A549 (cell line): ENCODE results near the gene LEO1. TPM values are rescaled to one million over a fixed set of nuclear protein-coding genes. Genes with fewer than 3 reads are reported as not detected.
A peak's percentile ranks its signal among the peaks of the same experiment; 100 is the strongest.

ENCODE experiments used
- ATAC-seq, 2 experiments: fragments of 200-7000 bp in 1 of 2; fragments of >200 bp in 1 of 2; cut with Nextera tagmentation in 1 of 2; cut with Tn5 transposase in 1 of 2; 3 replicates each; pipeline versions ENCODE4 v1.8.0 to v1.9.1; 2018 to 2020; ENCODE audit warnings: mild to moderate bottlenecking in 1 of 2, moderate library complexity in 1 of 2
- CTCF ChIA-PET: fragments of 300-600 bp; sonication (Branson Sonifier 250); formaldehyde crosslinking; extraction: SDS; loops from one replicate; lab custom pipeline; 2021; ENCODE audit warnings: antibody characterized with exemption, inconsistent platforms; lab: Yijun Ruan, JAX
- POLR2A ChIA-PET: fragments of 350-600 bp; formaldehyde crosslinking; extraction: SDS; loops from one replicate; lab custom pipeline; 2021; ENCODE audit warnings: antibody characterized with exemption, inconsistent platforms; lab: Yijun Ruan, JAX
- DNase-seq, 2 experiments: peaks; one replicate each; pipeline versions ENCODE4 v3.0.0 to v3.0.0-alpha.2; 2011 to 2016; ENCODE audit warnings: low read depth in 1 of 2, low spot score in 1 of 2
- FAIRE-seq: peaks from 2 replicates; lab custom pipeline; 2011; peaks lifted over from hg19 to GRCh38; lab: Jason Lieb, UNC
- H3K27ac ChIP-seq, 2 experiments: fragments of >200 bp; sonication (Bioruptor Twin); formaldehyde crosslinking; 3 replicates each; pipeline ENCODE4 v1.5.1; 2016 to 2017
- H3K4me1 ChIP-seq: fragments of >200 bp; sonication (Bioruptor Twin); formaldehyde crosslinking; 3 replicates; pipeline ENCODE4 v1.6.1; 2016
- H3K4me2 ChIP-seq: fragments of >200 bp; sonication (Bioruptor Twin); formaldehyde crosslinking; 3 replicates; pipeline ENCODE4 v1.6.1; 2016
- H3K4me3 ChIP-seq: fragments of >200 bp; sonication (Bioruptor Twin); formaldehyde crosslinking; 3 replicates; pipeline ENCODE4 v1.5.1; 2016
- H3K9me3 ChIP-seq: fragments of >200 bp; sonication (Bioruptor Twin); formaldehyde crosslinking; 3 replicates; pipeline ENCODE4 v1.6.1; 2016
- ATOH8 ChIP-seq: fragments of 250-450 bp; sonication (Bioruptor Pico); IDR thresholded peaks from 2 replicates; pipeline ENCODE4 v1.5.0; 2020; ENCODE audit warnings: low read depth, mild to moderate bottlenecking, moderate library complexity
- BCL3 ChIP-seq: fragments of >200 bp; sonication (Bioruptor Twin); formaldehyde crosslinking; IDR thresholded peaks from 3 replicates; pipeline ENCODE4 v1.6.1; 2016
- CBX8 ChIP-seq: fragments of 200-600 bp; sonication (generic); IDR thresholded peaks from 2 replicates; pipeline ENCODE4 v1.6.1; 2016
- CHD2 ChIP-seq: fragments of 150-350 bp; IDR thresholded peaks from 2 replicates; pipeline ENCODE4 v1.6.1; 2014; ENCODE audit warnings: low read length; ENCODE audit not compliant: partially characterized antibody
- EHMT2 ChIP-seq: fragments of 200-600 bp; sonication (generic); IDR thresholded peaks from 2 replicates; pipeline ENCODE4 v1.6.1; 2016; ENCODE audit warnings: antibody characterized with exemption, low read depth, mild to moderate bottlenecking, moderate library complexity
- EP300 ChIP-seq, 2 experiments: fragments of >200 bp; sonication (Bioruptor Twin); formaldehyde crosslinking; IDR thresholded peaks; 2 replicates in 1 of 2; 3 replicates in 1 of 2; pipeline ENCODE4 v1.6.1; 2016 to 2017
- FOSB ChIP-seq: fragments of 250-450 bp; sonication (Bioruptor Pico); IDR thresholded peaks from 2 replicates; pipeline ENCODE4 v1.5.0; 2020; ENCODE audit warnings: mild to moderate bottlenecking, moderate library complexity
- HDAC2 ChIP-seq: fragments of 200-600 bp; sonication (generic); IDR thresholded peaks from 2 replicates; pipeline ENCODE4 v1.6.1; 2016
- HES2 ChIP-seq: fragments of >200 bp; sonication (Bioruptor Twin); formaldehyde crosslinking; IDR thresholded peaks from 2 replicates; pipeline ENCODE4 v1.6.1; 2016
- HOXB13 ChIP-seq: fragments of 250-450 bp; sonication (Bioruptor Pico); IDR thresholded peaks from 2 replicates; pipeline ENCODE4 v1.5.0; 2020; ENCODE audit warnings: low read depth, mild to moderate bottlenecking, moderate library complexity
- HOXB5 ChIP-seq: fragments of 250-450 bp; sonication (Bioruptor Pico); IDR thresholded peaks from 2 replicates; pipeline ENCODE4 v1.5.0; 2020; ENCODE audit warnings: mild to moderate bottlenecking, moderate library complexity
- KDM1A ChIP-seq: fragments of 200-600 bp; sonication (generic); IDR thresholded peaks from 2 replicates; pipeline ENCODE4 v1.6.1; 2016; ENCODE audit warnings: low read depth, mild to moderate bottlenecking
- KDM5A ChIP-seq: fragments of 200-600 bp; sonication (generic); IDR thresholded peaks from 2 replicates; pipeline ENCODE4 v1.6.1; 2016; ENCODE audit warnings: antibody characterized with exemption, mild to moderate bottlenecking
- MAFK ChIP-seq: fragments of 450-650 bp; IDR thresholded peaks from 2 replicates; pipeline ENCODE4 v1.6.1; 2014; ENCODE audit not compliant: partially characterized antibody
- MAZ ChIP-seq: fragments of 150-350 bp; IDR thresholded peaks from 2 replicates; pipeline ENCODE4 v1.6.1; 2014; ENCODE audit warnings: antibody characterized with exemption, low read depth, low read length, borderline replicate concordance
- MYC ChIP-seq: IDR thresholded peaks from 2 replicates; pipeline ENCODE4 v1.6.1; 2012; ENCODE audit warnings: mild to moderate bottlenecking, inconsistent platforms, low read length, improper control_type of control experiment, borderline replicate concordance
- PBX3 ChIP-seq: IDR thresholded peaks from 2 replicates; pipeline ENCODE4 v1.6.1; 2012
- PHF8 ChIP-seq: fragments of 200-600 bp; sonication (generic); IDR thresholded peaks from 2 replicates; pipeline ENCODE4 v1.6.1; 2016; ENCODE audit warnings: low read depth, mild to moderate bottlenecking, antibody characterized with exemption, moderate library complexity, borderline replicate concordance
- RAD21 ChIP-seq, 2 experiments: fragments of >200 bp in 1 of 2; sonication (Bioruptor Twin) in 1 of 2; formaldehyde crosslinking in 1 of 2; IDR thresholded peaks in 1 of 2; conservative IDR thresholded peaks in 1 of 2; 2 replicates in 1 of 2; 3 replicates in 1 of 2; pipeline ENCODE4 v1.6.1; 2012 to 2018; ENCODE audit warnings: inconsistent platforms in 1 of 2
- TP53 ChIP-seq: fragments of 250-450 bp; sonication (Bioruptor Pico); IDR thresholded peaks from 2 replicates; pipeline ENCODE4 v1.5.0; 2021; ENCODE audit warnings: mild to moderate bottlenecking, moderate library complexity
- ZNF302 ChIP-seq: fragments of 250-450 bp; sonication (Bioruptor Pico); IDR thresholded peaks from 2 replicates; pipeline ENCODE4 v1.9.0; 2021; ENCODE audit warnings: inconsistent platforms, mild to moderate bottlenecking, moderate library complexity
- WGBS: methylation state at CpG from one replicate; pipeline ENCODE4 v1.1.6; 2017; ENCODE audit errors: missing lambda C conversion rate; 5-methylcytosine and 5-hydroxymethylcytosine counted together
- polyA plus RNA-seq, 4 experiments: library from polyadenylated mRNA; depleted of rRNA in 3 of 4; stranded (reverse); fragments of >200 nt; fragmentation: RNase III in 1 of 4; extraction: RNeasy Plus Mini Kit Qiagen cat#74134 plus additional on column Dnase treatment in 1 of 4; gene quantifications; 2 replicates in 3 of 4; 3 replicates in 1 of 4; pipeline ENCODE4 v1.2.3, GENCODE V29; 2011 to 2017
- TF ChIP-seq, protein P1 (sequence below): fragments of 450-650 bp; IDR thresholded peaks from 2 replicates; pipeline ENCODE4 v1.6.1; 2014; ENCODE audit warnings: antibody characterized with exemption
- TF ChIP-seq, protein P2 (sequence below): fragments of 200-600 bp; sonication (generic); IDR thresholded peaks from 2 replicates; pipeline ENCODE4 v1.6.1; 2016; ENCODE audit warnings: antibody characterized with exemption, mild to moderate bottlenecking, moderate library complexity
- TF ChIP-seq, protein P3 (sequence below): fragments of 250-450 bp; sonication (Bioruptor Pico); IDR thresholded peaks from 2 replicates; pipeline ENCODE4 v1.5.0; 2021; ENCODE audit warnings: mild to moderate bottlenecking, moderate library complexity, borderline replicate concordance

LEO1 gene
- polyA plus RNA-seq, 2 of the 4 experiments (the other 2 are of a cell fraction): 22.3 to 60.3 TPM

DNA sequence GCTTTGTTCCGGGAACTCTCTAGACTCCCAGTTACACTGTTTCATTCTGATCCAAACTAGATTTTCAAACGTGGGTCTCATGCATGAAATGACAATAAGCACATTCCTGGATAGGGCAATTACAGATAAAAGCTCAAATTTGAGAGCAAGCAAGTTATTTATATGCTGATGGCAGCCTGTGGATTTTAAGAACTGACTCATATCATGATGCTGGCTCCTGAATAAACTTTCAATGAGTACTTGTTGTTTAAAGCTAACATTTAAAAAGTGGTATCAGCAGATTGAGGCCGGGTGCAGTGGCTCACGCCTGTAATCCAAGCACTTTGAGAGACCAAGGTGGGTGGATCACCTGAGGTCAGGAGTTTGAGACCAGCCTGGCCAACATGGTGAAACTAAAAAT is 66.6 kb downstream of the LEO1 start (continued):
- TF ChIP-seq ZNF302 (CRISPR knock-in tag) (no peak), RAD21 (conservative IDR thresholded peaks at IDR 0.05 in 1 of 2, IDR thresholded peaks at IDR 0.05 in 1 of 2) (no peak), KDM1A (no peak), HES2 (no peak), EP300 (IDR thresholded peaks at IDR 0.05) (no peak)
- TF ChIP-seq, protein P1, sequence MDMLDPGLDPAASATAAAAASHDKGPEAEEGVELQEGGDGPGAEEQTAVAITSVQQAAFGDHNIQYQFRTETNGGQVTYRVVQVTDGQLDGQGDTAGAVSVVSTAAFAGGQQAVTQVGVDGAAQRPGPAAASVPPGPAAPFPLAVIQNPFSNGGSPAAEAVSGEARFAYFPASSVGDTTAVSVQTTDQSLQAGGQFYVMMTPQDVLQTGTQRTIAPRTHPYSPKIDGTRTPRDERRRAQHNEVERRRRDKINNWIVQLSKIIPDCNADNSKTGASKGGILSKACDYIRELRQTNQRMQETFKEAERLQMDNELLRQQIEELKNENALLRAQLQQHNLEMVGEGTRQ: no peak

DNA sequence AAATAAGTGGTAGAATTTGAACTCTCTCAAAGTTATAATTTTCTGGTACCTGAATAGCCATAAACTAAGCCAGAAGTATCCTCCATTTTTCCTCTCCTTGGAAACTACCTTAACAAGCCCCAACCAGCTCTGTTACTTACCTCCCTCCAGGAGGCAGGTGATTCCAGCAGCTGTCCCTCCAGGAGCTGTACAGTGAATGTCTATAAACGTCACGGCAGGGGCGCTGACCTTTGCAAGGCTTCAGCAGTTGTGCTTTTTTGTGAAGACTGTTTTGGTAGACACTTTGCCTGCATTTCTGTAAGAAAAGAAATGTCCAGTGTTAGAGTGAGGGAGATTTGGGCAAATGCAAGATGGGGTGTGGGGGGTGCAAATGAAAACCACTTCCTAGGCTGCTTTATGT is 67.2 kb downstream of the LEO1 start:
- TF ChIP-seq EHMT2 (no peak), CBX8 (no peak), FOSB (no peak), MAFK (no peak), HOXB5 (no peak), KDM5A (no peak), CHD2 (no peak), TP53 (CRISPR knock-in tag) (no peak), EP300 (IDR thresholded peaks at IDR 0.05) (no peak), RAD21 (conservative IDR thresholded peaks at IDR 0.05 in 1 of 2, IDR thresholded peaks at IDR 0.05 in 1 of 2) (no peak)
- TF ChIP-seq, protein P2, sequence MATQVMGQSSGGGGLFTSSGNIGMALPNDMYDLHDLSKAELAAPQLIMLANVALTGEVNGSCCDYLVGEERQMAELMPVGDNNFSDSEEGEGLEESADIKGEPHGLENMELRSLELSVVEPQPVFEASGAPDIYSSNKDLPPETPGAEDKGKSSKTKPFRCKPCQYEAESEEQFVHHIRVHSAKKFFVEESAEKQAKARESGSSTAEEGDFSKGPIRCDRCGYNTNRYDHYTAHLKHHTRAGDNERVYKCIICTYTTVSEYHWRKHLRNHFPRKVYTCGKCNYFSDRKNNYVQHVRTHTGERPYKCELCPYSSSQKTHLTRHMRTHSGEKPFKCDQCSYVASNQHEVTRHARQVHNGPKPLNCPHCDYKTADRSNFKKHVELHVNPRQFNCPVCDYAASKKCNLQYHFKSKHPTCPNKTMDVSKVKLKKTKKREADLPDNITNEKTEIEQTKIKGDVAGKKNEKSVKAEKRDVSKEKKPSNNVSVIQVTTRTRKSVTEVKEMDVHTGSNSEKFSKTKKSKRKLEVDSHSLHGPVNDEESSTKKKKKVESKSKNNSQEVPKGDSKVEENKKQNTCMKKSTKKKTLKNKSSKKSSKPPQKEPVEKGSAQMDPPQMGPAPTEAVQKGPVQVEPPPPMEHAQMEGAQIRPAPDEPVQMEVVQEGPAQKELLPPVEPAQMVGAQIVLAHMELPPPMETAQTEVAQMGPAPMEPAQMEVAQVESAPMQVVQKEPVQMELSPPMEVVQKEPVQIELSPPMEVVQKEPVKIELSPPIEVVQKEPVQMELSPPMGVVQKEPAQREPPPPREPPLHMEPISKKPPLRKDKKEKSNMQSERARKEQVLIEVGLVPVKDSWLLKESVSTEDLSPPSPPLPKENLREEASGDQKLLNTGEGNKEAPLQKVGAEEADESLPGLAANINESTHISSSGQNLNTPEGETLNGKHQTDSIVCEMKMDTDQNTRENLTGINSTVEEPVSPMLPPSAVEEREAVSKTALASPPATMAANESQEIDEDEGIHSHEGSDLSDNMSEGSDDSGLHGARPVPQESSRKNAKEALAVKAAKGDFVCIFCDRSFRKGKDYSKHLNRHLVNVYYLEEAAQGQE: no peak
- TF ChIP-seq, protein P3, sequence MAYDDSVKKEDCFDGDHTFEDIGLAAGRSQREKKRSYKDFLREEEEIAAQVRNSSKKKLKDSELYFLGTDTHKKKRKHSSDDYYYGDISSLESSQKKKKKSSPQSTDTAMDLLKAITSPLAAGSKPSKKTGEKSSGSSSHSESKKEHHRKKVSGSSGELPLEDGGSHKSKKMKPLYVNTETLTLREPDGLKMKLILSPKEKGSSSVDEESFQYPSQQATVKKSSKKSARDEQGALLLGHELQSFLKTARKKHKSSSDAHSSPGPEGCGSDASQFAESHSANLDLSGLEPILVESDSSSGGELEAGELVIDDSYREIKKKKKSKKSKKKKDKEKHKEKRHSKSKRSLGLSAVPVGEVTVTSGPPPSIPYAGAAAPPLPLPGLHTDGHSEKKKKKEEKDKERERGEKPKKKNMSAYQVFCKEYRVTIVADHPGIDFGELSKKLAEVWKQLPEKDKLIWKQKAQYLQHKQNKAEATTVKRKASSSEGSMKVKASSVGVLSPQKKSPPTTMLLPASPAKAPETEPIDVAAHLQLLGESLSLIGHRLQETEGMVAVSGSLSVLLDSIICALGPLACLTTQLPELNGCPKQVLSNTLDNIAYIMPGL (CRISPR knock-in tag): no peak
- TF ChIP-seq, all 56 proteins: peak for 0
- CTCF ChIA-PET: interaction anchor here (0.7 to 4.4 kb wide), 15 partner anchors 8 to 254 kb away, joined by 3 to 52 read pairs (median 10); partner anchors contain the start of gene TMOD3
- H3K4me3 ChIP-seq: no peak overlapping the region
- H3K4me1 ChIP-seq: peaks cover 49% of the 10 kb centered on the region
- WGBS: 88% methylated on average over 3 of the region's 3 CpGs
- no peaks in the 10 kb centered on the region for H3K9me3 ChIP-seq
- POLR2A ChIA-PET: interaction anchor here (1.1 kb wide), 1 partner anchor 33 kb away, joined by 3 read pairs; no protein-coding TSS in a partner anchor
- H3K27ac ChIP-seq: no peak overlapping the region
- ATAC-seq (no peak), FAIRE-seq (no peak), DNase-seq (no peak)
- H3K4me2 ChIP-seq: no peak overlapping the region

DNA sequence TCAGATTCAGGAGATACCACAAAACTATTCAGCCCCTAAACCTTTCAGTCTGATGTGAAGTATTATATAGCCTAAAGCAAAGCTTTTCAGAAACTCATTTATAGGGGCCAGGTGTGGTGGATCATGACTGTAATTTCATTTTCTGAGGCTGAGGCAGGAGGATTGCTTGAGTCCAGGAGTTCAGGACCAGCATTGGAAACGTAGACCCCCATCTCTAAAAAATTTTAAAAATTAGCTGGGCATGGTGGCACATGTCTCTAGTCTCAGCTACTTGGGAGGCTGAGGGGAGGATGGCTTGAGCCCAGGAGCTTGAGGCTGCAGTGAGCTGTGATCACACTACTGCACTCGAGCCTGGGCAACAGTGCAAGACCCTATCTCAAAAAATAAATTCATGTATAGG is 82.1 kb downstream of the LEO1 start:
- Histone ChIP-seq H3K4me3 (no peak overlapping the region), H3K4me2 (no peak overlapping the region; the same call in 2 of the 3 replicates), H3K27ac (peak overlapping the region; percentile 30 to 72; a peak in 3 of 6 replicates), H3K9me3 (no peaks in the 10 kb centered on the region), H3K4me1 (peaks cover 40% of the 10 kb centered on the region)
- POLR2A ChIA-PET: interaction anchor here (1.6 kb wide), 1 partner anchor 60 kb away, joined by 6 read pairs; the partner anchor contains the start of gene TMOD3
- CTCF ChIA-PET: interaction anchor here (0.9 to 6.2 kb wide), 24 partner anchors 9 to 336 kb away, joined by 3 to 52 read pairs (median 4); no protein-coding TSS in a partner anchor
- FAIRE-seq: no peak
- no peak for ATAC-seq
- DNase-seq: no peak
- 96% methylated on average over 2 of the region's 2 CpGs for WGBS
- TF ChIP-seq HOXB13 (CRISPR knock-in tag) (no peak), PBX3 (no peak), HDAC2 (no peak), BCL3 (no peak), PHF8 (no peak), ATOH8 (CRISPR knock-in tag) (no peak), MYC (no peak), MAZ (no peak), HOXB5 (no peak), EP300 (IDR thresholded peaks at IDR 0.05) (no peak), FOSB (no peak), CHD2 (no peak), CBX8 (no peak)
